ENCODE data around the gene CPAMD8.

DNA sequence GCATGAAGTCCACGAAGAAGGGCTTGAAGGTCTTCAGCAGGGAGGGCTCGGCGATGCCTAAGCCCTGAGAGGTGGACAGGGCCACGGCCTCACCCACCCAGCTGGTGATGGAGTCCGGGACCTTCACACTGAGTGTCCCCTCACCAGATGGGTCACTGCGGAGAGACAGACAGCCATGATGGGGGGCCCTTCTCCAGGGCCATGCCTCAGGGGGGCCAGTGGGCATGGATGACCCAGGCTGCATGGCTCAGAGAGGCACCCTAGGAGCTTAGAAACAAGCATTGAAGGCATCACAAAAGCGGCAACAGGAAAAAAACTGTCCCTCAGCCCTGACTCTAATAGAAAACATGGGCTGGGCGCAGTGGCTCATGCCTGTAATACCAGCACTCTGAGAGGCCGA, 74.6 kb downstream of the CPAMD8 start:
- TF ChIP-seq, protein P1, sequence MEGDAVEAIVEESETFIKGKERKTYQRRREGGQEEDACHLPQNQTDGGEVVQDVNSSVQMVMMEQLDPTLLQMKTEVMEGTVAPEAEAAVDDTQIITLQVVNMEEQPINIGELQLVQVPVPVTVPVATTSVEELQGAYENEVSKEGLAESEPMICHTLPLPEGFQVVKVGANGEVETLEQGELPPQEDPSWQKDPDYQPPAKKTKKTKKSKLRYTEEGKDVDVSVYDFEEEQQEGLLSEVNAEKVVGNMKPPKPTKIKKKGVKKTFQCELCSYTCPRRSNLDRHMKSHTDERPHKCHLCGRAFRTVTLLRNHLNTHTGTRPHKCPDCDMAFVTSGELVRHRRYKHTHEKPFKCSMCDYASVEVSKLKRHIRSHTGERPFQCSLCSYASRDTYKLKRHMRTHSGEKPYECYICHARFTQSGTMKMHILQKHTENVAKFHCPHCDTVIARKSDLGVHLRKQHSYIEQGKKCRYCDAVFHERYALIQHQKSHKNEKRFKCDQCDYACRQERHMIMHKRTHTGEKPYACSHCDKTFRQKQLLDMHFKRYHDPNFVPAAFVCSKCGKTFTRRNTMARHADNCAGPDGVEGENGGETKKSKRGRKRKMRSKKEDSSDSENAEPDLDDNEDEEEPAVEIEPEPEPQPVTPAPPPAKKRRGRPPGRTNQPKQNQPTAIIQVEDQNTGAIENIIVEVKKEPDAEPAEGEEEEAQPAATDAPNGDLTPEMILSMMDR (IDR thresholded peaks at IDR 0.05; ENCODE audit: control extremely low read depth in 1 of 3, insufficient read depth in 1 of 3, low read depth in 1 of 3, low read length in 3 of 3): no peak
- TF ChIP-seq SUZ12 (IDR thresholded peaks at IDR 0.05; ENCODE audit: low read length) (no peak), EZH2 (IDR thresholded peaks at IDR 0.05; ENCODE audit: low read depth, low read length, severe bottlenecking) (no peak), SP1 (IDR thresholded peaks at IDR 0.05; ENCODE audit: low read depth, low read length) (no peak), POLR2A (IDR thresholded peaks at IDR 0.05; ENCODE audit: control extremely low read depth in 1 of 2, low read depth in 2 of 2, low read length in 2 of 2) (no peak), POLR2AphosphoS5 (IDR thresholded peaks at IDR 0.05; ENCODE audit: low read depth, low read length) (no peak), CHD1 (IDR thresholded peaks at IDR 0.05; ENCODE audit: low read depth, low read length) (no peak), EP300 (IDR thresholded peaks at IDR 0.05; ENCODE audit: borderline replicate concordance in 1 of 2, low read depth in 2 of 2, low read length in 2 of 2) (no peak)

Measured in H1 (cell line).